GM19043 (cell line): ENCODE data around the gene AK3.
"Not testable (repeated sequence)": the region's sequence is repeated elsewhere in the genome, so short reads cannot be mapped to it uniquely, and the experiment has no call there.

Source experiments
- ATAC-seq: cut with Tn5 transposase; IDR thresholded peaks from one replicate; pipeline ENCODE4 v1.9.1; 2021; ENCODE audit warnings: low read depth; ENCODE audit not compliant: unreplicated experiment

AK3 gene

GRCh38 chr9:4669890-4670289, 71.1 kb downstream of the AK3 start:
- no peak for ATAC-seq

DNA sequence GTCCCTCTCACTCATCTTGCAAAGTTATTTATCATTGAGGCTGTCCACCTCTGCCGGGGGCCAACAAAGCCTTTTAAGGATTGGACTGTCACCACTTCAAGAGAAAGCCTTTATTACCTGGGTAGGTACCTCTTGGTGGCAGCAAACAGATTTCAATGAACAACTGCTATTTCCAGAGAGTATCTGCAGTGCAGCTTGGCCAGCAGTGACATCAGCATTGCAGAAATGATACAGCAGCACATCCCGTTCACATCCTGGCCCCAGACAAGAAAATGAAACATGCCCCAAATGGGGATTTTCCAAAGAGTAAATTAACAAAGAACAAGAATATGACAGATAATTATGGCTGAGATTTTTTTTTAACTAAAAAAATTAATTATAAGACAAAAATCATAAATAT, 72.4 kb downstream of the AK3 start:
- no peak for ATAC-seq

- ATAC-seq = no peak
Observed at GRCh38 chr9:4667681-4668080, 73.3 kb downstream of the AK3 start.

DNA sequence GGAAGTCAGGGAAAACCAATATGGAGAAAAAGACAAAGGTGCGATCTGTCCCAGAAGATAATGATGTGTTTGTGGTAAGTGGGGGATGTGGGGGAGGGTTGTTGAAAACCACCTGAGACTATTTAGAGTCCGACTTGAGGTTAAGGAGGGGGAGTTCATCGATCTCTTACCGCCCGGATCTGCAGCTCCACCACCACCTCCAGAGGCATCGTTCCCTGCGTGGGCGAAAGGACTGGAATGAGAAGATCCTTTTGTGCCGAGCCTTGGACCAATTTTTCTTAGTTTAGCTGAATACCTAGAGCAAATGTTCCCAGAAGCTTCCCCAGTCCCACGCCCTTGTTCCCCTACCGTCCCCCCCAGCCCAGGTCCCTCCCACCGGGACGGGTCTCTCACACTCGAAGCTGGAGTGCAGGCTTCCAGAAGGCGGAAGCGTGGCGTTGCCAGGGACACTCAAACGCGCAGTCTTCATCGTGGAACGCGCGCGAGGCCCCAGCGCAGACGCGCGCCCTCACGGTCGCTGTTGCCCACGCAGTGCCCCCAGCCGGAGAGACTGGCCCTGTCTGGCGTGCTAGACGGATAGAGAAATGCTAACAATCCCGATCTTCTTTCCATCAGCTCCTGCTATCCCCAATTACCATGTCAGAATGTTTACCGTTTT, 74.8 kb downstream of the AK3 start, which contains the start of gene SPATA6L:
TSS of gene SPATA6L (minus strand) at position 439 of the 658 bp plus-strand sequence. CDS start at position 209, 230 bp downstream.
- ATAC-seq = no peak

- no peak for ATAC-seq
Observed at GRCh38 chr9:4665357-4665756, 75.6 kb downstream of the AK3 start.

- no peak for ATAC-seq
Observed at GRCh38 chr9:4663956-4664355, 77.0 kb downstream of the AK3 start.

DNA sequence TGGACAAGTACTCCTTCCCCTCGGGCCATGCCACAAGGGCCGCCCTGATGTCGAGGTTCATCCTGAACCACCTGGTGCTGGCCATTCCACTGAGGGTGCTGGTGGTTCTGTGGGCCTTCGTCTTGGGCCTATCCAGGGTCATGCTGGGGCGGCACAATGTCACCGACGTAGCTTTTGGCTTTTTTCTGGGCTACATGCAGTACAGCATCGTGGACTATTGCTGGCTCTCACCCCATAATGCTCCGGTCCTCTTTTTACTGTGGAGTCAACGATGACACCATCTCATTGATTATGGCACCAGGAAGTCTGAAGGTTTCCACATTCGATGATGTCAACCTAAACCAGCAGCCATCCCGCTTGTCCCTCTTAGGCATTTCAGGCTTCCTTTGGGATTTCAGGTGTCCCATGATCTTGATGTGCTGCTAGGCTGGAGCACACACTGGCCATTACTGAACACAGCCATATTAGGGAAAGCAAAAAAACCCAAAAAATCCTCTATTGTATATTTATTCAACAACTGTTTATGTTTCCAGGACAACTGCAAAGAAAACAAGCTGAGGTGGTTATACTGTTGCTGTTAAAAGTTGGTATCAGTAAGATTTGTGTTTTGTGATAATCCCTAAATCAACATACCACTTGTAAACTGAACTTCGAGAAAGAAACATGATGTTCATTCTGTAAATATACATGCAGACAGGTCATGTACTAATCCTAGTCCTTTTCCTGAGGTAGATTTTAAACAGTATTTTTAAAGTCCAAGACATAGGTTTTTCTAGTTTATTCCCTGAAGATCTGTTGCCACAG, 77.8 kb downstream of the AK3 start:
- no peak for ATAC-seq

GRCh38 chr9:4662108-4662988, 78.7 kb downstream of the AK3 start, which contains the start of gene PLPP6:
TSS of gene PLPP6 (plus strand) at chr9:4662294. CDS start at chr9:4662376, 82 bp downstream.
- peak; percentile 84 for ATAC-seq

- ATAC-seq = no peak
Observed at GRCh38 chr9:4661611-4662010, 79.4 kb downstream of the AK3 start.

DNA sequence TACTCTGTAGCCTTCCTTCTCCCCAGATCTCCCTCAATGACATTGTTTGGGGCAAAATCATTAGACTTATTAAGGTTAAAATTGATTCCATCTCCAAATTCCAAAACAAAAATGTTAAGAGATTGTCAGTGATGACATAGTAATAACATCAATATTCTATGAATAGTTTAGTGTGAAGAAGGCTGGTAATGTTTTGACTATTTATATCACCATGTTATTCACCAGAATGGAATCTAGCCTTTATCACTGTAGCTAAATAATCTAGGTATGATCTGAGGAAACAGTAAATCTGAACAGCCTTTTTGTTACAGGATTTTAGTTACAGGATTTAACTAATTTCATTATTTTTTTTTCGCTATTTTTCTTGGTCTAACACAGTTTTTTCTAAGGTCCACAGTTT, 79.8 kb downstream of the AK3 start:
- no peak for ATAC-seq

GRCh38 chr9:4660665-4661064, 80.3 kb downstream of the AK3 start:
- not testable (repeated sequence) for ATAC-seq
